ENCODE data around the gene C2.

DNA sequence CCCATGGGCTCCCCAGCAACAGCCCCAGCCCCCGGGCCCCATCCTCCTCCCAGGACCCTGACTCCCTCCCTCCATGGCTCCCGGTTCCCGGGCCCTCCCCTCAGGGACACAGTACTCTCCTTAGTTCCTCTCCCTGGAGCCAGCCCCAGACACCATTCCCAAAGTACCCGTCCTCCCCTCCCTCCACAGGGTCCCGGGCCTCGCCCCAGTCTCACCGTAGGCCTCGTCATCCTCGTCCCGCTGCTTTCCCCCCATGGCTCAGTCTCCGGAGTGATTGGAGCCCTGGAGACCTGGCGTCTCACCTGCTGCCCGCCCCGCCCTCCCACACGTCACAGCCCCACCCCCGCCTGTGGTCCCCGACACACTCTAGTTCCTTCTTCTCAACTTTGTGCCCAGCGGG lies 48.8 kb upstream of the C2 start, which contains the start of gene SLC44A4:
- TF ChIP-seq CTCF (IDR thresholded peaks at IDR 0.05; ENCODE audit: insufficient read depth, low read length) (no peak), POLR2AphosphoS5 (IDR thresholded peaks at IDR 0.05; ENCODE audit: low read depth) (no peak)
- TF ChIP-seq, protein P1, sequence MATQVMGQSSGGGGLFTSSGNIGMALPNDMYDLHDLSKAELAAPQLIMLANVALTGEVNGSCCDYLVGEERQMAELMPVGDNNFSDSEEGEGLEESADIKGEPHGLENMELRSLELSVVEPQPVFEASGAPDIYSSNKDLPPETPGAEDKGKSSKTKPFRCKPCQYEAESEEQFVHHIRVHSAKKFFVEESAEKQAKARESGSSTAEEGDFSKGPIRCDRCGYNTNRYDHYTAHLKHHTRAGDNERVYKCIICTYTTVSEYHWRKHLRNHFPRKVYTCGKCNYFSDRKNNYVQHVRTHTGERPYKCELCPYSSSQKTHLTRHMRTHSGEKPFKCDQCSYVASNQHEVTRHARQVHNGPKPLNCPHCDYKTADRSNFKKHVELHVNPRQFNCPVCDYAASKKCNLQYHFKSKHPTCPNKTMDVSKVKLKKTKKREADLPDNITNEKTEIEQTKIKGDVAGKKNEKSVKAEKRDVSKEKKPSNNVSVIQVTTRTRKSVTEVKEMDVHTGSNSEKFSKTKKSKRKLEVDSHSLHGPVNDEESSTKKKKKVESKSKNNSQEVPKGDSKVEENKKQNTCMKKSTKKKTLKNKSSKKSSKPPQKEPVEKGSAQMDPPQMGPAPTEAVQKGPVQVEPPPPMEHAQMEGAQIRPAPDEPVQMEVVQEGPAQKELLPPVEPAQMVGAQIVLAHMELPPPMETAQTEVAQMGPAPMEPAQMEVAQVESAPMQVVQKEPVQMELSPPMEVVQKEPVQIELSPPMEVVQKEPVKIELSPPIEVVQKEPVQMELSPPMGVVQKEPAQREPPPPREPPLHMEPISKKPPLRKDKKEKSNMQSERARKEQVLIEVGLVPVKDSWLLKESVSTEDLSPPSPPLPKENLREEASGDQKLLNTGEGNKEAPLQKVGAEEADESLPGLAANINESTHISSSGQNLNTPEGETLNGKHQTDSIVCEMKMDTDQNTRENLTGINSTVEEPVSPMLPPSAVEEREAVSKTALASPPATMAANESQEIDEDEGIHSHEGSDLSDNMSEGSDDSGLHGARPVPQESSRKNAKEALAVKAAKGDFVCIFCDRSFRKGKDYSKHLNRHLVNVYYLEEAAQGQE (IDR thresholded peaks at IDR 0.05; ENCODE audit: insufficient replicate concordance, low read depth) = no peak
